OCI-LY1 (cell line): ENCODE data around the gene FAXDC2.
"Not testable (repeated sequence)": the region's sequence is repeated elsewhere in the genome, so short reads cannot be mapped to it uniquely, and the experiment has no call there.

Experiments used
- H2AFZ ChIP-seq: fragments of 200-600 bp; sonication (generic), shearing (Covaris generic); 2 replicates; pipeline ENCODE4 v1.6.0; 2014; ENCODE audit warnings: antibody characterized with exemption, mild to moderate bottlenecking, low read length
- H3F3A ChIP-seq: fragments of 200-600 bp; sonication (generic), shearing (Covaris generic); 2 replicates; pipeline ENCODE4 v1.6.0; 2014; ENCODE audit warnings: mild to moderate bottlenecking, antibody characterized with exemption, low read length, moderate library complexity; ENCODE audit not compliant: insufficient read depth
- H3K27ac ChIP-seq: fragments of 200-600 bp; sonication (generic); 2 replicates; pipeline ENCODE4 v1.5.1; 2014; ENCODE audit warnings: low read length, mixed run types, mild to moderate bottlenecking, low read depth; ENCODE audit not compliant: poor library complexity, severe bottlenecking
- H3K27me3 ChIP-seq: fragments of 200-600 bp; sonication (generic); 2 replicates; pipeline ENCODE4 v1.6.0; 2014; ENCODE audit warnings: antibody characterized with exemption, mild to moderate bottlenecking, low read length, moderate library complexity; ENCODE audit not compliant: insufficient read depth
- H3K36me3 ChIP-seq: fragments of 200-600 bp; sonication (generic); 2 replicates; pipeline ENCODE4 v1.6.1; 2014; ENCODE audit warnings: mild to moderate bottlenecking, antibody characterized with exemption, low read length, moderate library complexity, mixed read lengths; ENCODE audit not compliant: insufficient read depth
- H3K4me1 ChIP-seq: fragments of 200-600 bp; sonication (generic); 2 replicates; pipeline ENCODE4 v1.5.1; 2014; ENCODE audit warnings: mild to moderate bottlenecking, low read length, moderate library complexity; ENCODE audit not compliant: insufficient read depth, severe bottlenecking
- H3K4me2 ChIP-seq: fragments of 200-600 bp; sonication (generic), shearing (Covaris generic); 2 replicates; pipeline ENCODE4 v1.6.1; 2014; ENCODE audit warnings: low read length
- H3K4me3 ChIP-seq: fragments of 200-600 bp; sonication (generic); 2 replicates; pipeline ENCODE4 v1.5.1; 2014; ENCODE audit warnings: low read length, low read depth, mild to moderate bottlenecking, mixed read lengths; ENCODE audit not compliant: poor library complexity, severe bottlenecking
- H3K79me2 ChIP-seq: fragments of 200-600 bp; shearing (Covaris generic); 2 replicates; pipeline ENCODE4 v1.6.1; 2016; ENCODE audit warnings: mixed run types, low read length, mixed read lengths; ENCODE audit not compliant: insufficient read depth
- H3K9ac ChIP-seq: fragments of 200-600 bp; sonication (generic), shearing (Covaris generic); 2 replicates; pipeline ENCODE4 v1.6.1; 2014; ENCODE audit warnings: mild to moderate bottlenecking, low read length, mixed read lengths
- H3K9me2 ChIP-seq: fragments of 200-600 bp; sonication (generic), shearing (Covaris generic); 2 replicates; pipeline ENCODE4 v1.6.1; 2014; ENCODE audit warnings: low read depth, mild to moderate bottlenecking, low read length, mixed read lengths
- H3K9me3 ChIP-seq: fragments of 200-600 bp; shearing (Covaris generic); 2 replicates; pipeline ENCODE4 v1.6.1; 2014; ENCODE audit warnings: low read length, mixed read lengths
- H4K20me1 ChIP-seq: fragments of 200-600 bp; sonication (generic), shearing (Covaris generic); 2 replicates; pipeline ENCODE4 v1.6.0; 2016; ENCODE audit warnings: mild to moderate bottlenecking, low read length; ENCODE audit not compliant: insufficient read depth
- CTCF ChIP-seq: fragments of 200-600 bp; sonication (generic), shearing (Covaris generic); IDR thresholded peaks from 2 replicates; pipeline ENCODE4 v1.5.1; 2017; ENCODE audit warnings: mild to moderate bottlenecking, antibody characterized with exemption, low read length, moderate library complexity, mixed read lengths
- EZH2 ChIP-seq: fragments of 200-600 bp; sonication (generic), shearing (Covaris generic); IDR thresholded peaks from 2 replicates; pipeline ENCODE4 v1.8.0; 2017; ENCODE audit warnings: borderline replicate concordance, mixed run types, mild to moderate bottlenecking, antibody characterized with exemption, low read length, moderate library complexity, mixed read lengths

The FAXDC2 gene

GRCh38 chr5:154824070-154824469 is 26.3 kb downstream of the FAXDC2 start:
- H4K20me1 ChIP-seq: no peaks in the 10 kb centered on the region
- no peaks in the 10 kb centered on the region for H3K4me1 ChIP-seq
- H3K9ac ChIP-seq: no peak overlapping the region
- H3K4me3 ChIP-seq: no peak overlapping the region
- no peak overlapping the region for H3K27ac ChIP-seq
- no peaks in the 10 kb centered on the region for H3K9me3 ChIP-seq
- H3K9me2 ChIP-seq: no peaks in the 10 kb centered on the region
- TF ChIP-seq EZH2 (no peak), CTCF (no peak)
- H3K4me2 ChIP-seq: no peak overlapping the region
- no peak overlapping the region for H2AFZ ChIP-seq
- peaks cover 39% of the 10 kb centered on the region; the same call in 1 of the 2 replicates for H3K36me3 ChIP-seq
- H3K27me3 ChIP-seq: no peaks in the 10 kb centered on the region
- H3F3A ChIP-seq: no peaks in the 10 kb centered on the region
- no peaks in the 10 kb centered on the region for H3K79me2 ChIP-seq

DNA sequence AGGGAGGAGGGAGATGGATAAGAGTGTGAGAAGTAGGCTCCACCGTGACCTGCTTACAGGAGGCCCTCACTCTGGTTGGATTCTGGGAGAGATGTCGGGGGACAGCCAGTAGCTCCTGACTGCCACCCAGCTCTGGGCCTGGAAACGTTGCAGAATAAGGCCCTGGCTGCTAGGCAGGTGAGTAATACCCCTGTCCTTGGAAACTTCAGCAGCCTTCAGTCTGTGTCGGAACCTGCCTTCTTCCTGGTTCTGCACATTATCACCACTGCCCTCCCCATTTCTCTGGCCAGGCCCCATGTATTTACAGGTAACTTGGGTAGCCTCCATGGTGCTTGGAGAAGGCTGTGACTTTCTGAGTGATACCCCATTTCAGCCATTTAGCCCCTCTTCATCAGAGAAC is 26.8 kb downstream of the FAXDC2 start:
- Histone ChIP-seq H3K4me1 (no peaks in the 10 kb centered on the region), H3F3A (no peaks in the 10 kb centered on the region), H2AFZ (no peak overlapping the region), H3K4me3 (no peak overlapping the region), H3K9me3 (no peaks in the 10 kb centered on the region), H3K36me3 (peaks cover 42% of the 10 kb centered on the region; the same call in 1 of the 2 replicates), H3K4me2 (no peak overlapping the region), H3K9me2 (no peaks in the 10 kb centered on the region), H3K9ac (no peak overlapping the region), H3K79me2 (no peaks in the 10 kb centered on the region), H3K27ac (no peak overlapping the region), H3K27me3 (no peaks in the 10 kb centered on the region), H4K20me1 (no peaks in the 10 kb centered on the region)
- TF ChIP-seq EZH2 (no peak), CTCF (no peak)

DNA sequence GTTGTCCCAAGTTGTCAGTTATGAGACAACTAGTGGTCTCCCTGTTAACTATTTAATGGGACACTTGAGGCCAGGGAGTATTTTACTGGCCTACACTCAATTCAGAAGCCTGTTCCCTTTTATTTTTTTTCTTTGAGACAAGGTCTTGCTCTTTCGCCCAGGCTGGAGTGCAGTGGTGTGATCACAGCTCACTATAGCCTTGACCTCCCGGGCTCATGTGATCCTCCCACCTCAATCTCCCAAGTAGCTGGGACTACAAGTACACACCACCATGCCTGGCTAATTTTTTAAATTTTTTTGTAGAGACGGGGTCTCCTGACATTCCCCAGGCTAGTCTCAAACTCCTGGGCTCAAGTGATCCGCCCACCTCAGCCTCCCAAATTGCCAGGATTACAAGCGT is 27.5 kb downstream of the FAXDC2 start:
- H2AFZ ChIP-seq: not testable (repeated sequence)
- peaks cover 42% of the 10 kb centered on the region; the same call in 1 of the 2 replicates for H3K36me3 ChIP-seq

GRCh38 chr5:154820383-154820782 is 30.0 kb downstream of the FAXDC2 start:
- H3K79me2 ChIP-seq: no peaks in the 10 kb centered on the region
- no peaks in the 10 kb centered on the region for H3K4me1 ChIP-seq
- H3K4me2 ChIP-seq: no peak overlapping the region
- H3K36me3 ChIP-seq: peaks cover 67% of the 10 kb centered on the region
- H3F3A ChIP-seq: no peaks in the 10 kb centered on the region
- H3K27me3 ChIP-seq: no peaks in the 10 kb centered on the region
- H3K9me2 ChIP-seq: no peaks in the 10 kb centered on the region
- H3K4me3 ChIP-seq: no peak overlapping the region
- no peaks in the 10 kb centered on the region for H3K9me3 ChIP-seq
- TF ChIP-seq EZH2: no peak
- H3K27ac ChIP-seq: no peak overlapping the region
- H2AFZ ChIP-seq: no peak overlapping the region
- H3K9ac ChIP-seq: no peak overlapping the region
- no peaks in the 10 kb centered on the region for H4K20me1 ChIP-seq

More for the DNA sequence above, 27.5 kb downstream of the FAXDC2 start:
- not testable (repeated sequence) for H3K4me2 ChIP-seq, H3K4me3 ChIP-seq, H4K20me1 ChIP-seq, H3K9ac ChIP-seq, H3K79me2 ChIP-seq, H3K9me3 ChIP-seq, H3F3A ChIP-seq, H3K4me1 ChIP-seq, H3K9me2 ChIP-seq, H3K27me3 ChIP-seq, H3K27ac ChIP-seq
